Tibial artery (tissue), 4 donors: ENCODE measurements around the gene TEX51.
A peak's percentile ranks its signal among the peaks of the same experiment; 100 is the strongest.

Experiments
- DNase-seq, 2 donors: peaks; one replicate each; pipeline ENCODE4 v3.0.0-alpha.2; 2019
- H3K27ac ChIP-seq, 2 donors: fragments of 200-600 bp; sonication (generic) in 1 of 2; 1 replicate in 1 of 2; 2 replicates in 1 of 2; pipeline ENCODE4 v1.5.1; 2018 to 2019; ENCODE audit warnings: mild to moderate bottlenecking in 1 of 2
- H3K27me3 ChIP-seq, 2 donors: fragments of 200-600 bp; sonication (generic) in 1 of 2; one replicate each; pipeline versions ENCODE4 v1.5.1 to v1.6.0; 2016 to 2019
- H3K36me3 ChIP-seq, 3 donors: fragments of 200-600 bp; sonication (generic) in 2 of 3; one replicate each; pipeline ENCODE4 v1.5.1; 2016 to 2019; ENCODE audit warnings: mild to moderate bottlenecking in 2 of 3
- H3K4me1 ChIP-seq, 4 donors: fragments of 200-600 bp; sonication (generic) in 2 of 4; 1 replicate in 3 of 4; 2 replicates in 1 of 4; pipeline ENCODE4 v1.5.1; 2016 to 2019
- H3K4me3 ChIP-seq, 2 donors: fragments of 200-600 bp; sonication (generic) in 1 of 2; 1 replicate in 1 of 2; 2 replicates in 1 of 2; pipeline ENCODE4 v1.5.1; 2018 to 2019; ENCODE audit warnings: mild to moderate bottlenecking in 2 of 2
- H3K9me3 ChIP-seq, 3 donors: fragments of 200-600 bp; sonication (generic) in 1 of 3; one replicate each; pipeline ENCODE4 v1.5.1; 2016 to 2019
- CTCF ChIP-seq, 2 experiments: fragments of 200-600 bp in 1 of 2; fragments of 450-650 bp in 1 of 2; IDR thresholded peaks; one replicate each; pipeline ENCODE4 v1.5.1; 2017 to 2019; ENCODE audit warnings: antibody characterized with exemption in 2 of 2, mild to moderate bottlenecking in 1 of 2, moderate library complexity in 1 of 2
- intact Hi-C: fragments of 100-400 bp; cut with DNase I; formaldehyde crosslinking; loops from one replicate; pipeline ENCODE4 v1.15.0; 2023; ENCODE audit warnings: low total_unique reads

The TEX51 gene

GRCh38 chr2:126905991-126906390, 7.3 kb downstream of the TEX51 start:
- Histone ChIP-seq H3K27me3 (no peaks in the 10 kb centered on the region), H3K4me3 (no peak overlapping the region), H3K4me1 (no peaks in the 10 kb centered on the region), H3K27ac (no peak overlapping the region), H3K9me3 (peaks cover 0 to 6% (median 5%) of the 10 kb centered on the region in 3 donors), H3K36me3 (no peaks in the 10 kb centered on the region)
- peak in 1 of 2 donors; percentile 53 for DNase-seq
- TF ChIP-seq CTCF (IDR thresholded peaks at IDR 0.05), result no peak
- intact Hi-C loops, result no loop called here

- Histone ChIP-seq H3K27me3 (no peaks in the 10 kb centered on the region), H3K27ac (no peak overlapping the region), H3K4me3 (no peak overlapping the region), H3K4me1 (no peaks in the 10 kb centered on the region), H3K36me3 (no peaks in the 10 kb centered on the region), H3K9me3 (peaks cover 0 to 6% (median 5%) of the 10 kb centered on the region in 3 donors)
- intact Hi-C loops, result no loop called here
- TF ChIP-seq CTCF (IDR thresholded peaks at IDR 0.05), result no peak
- DNase-seq, result peak in 1 of 2 donors; percentile 16
Measured at GRCh38 chr2:126906781-126907180, 8.1 kb downstream of the TEX51 start.

- H3K4me1 ChIP-seq, result no peaks in the 10 kb centered on the region
- no peak overlapping the region for H3K4me3 ChIP-seq
- peak in 1 of 2 donors; percentile 11 for DNase-seq
- no peak overlapping the region for H3K27ac ChIP-seq
- intact Hi-C loops, result no loop called here
- H3K27me3 ChIP-seq, result no peaks in the 10 kb centered on the region
- H3K36me3 ChIP-seq, result no peaks in the 10 kb centered on the region
- peaks cover 0 to 6% (median 5%) of the 10 kb centered on the region in 3 donors for H3K9me3 ChIP-seq
- TF ChIP-seq CTCF (IDR thresholded peaks at IDR 0.05), result no peak
Measured at GRCh38 chr2:126907671-126908070, 9.0 kb downstream of the TEX51 start.

DNA sequence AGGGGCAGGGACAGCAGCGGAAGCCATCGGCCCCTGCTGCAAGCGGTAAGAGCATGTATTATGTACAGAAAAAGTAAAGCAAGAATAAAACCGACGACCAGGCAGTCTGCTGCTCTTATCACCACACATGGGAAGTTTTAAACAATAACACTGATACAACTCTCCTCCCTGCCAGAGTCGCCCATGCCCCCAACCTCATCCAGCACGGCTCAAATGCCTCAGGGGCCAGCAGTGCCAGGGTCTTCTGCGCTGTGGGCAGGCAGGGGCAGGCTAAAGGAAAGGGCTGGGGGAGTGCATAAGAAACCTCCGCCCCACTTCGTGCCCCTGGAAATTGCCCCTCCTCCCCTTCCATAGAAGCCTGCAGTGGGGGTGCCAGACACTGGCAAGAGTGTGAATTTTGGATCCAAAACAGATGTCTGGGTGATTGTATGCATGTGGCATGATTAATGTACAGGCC, 10.1 kb downstream of the TEX51 start:
- Histone ChIP-seq H3K27ac (no peak overlapping the region), H3K27me3 (no peaks in the 10 kb centered on the region), H3K4me3 (no peak overlapping the region), H3K36me3 (no peaks in the 10 kb centered on the region), H3K4me1 (no peaks in the 10 kb centered on the region), H3K9me3 (peaks cover 0 to 6% (median 3%) of the 10 kb centered on the region in 3 donors)
- intact Hi-C loops, result no loop called here
- DNase-seq, result peak in 1 of 2 donors; percentile 28
- TF ChIP-seq CTCF (IDR thresholded peaks at IDR 0.05), result no peak

GRCh38 chr2:126909366-126909765, 10.7 kb downstream of the TEX51 start:
- Histone ChIP-seq H3K4me1 (no peaks in the 10 kb centered on the region), H3K9me3 (no peaks in the 10 kb centered on the region), H3K27ac (no peak overlapping the region), H3K36me3 (no peaks in the 10 kb centered on the region), H3K27me3 (no peaks in the 10 kb centered on the region), H3K4me3 (no peak overlapping the region)
- no peak for TF ChIP-seq CTCF (IDR thresholded peaks at IDR 0.05)
- DNase-seq, result peak in 1 of 2 donors; percentile 20
- intact Hi-C loops, result no loop called here

DNA sequence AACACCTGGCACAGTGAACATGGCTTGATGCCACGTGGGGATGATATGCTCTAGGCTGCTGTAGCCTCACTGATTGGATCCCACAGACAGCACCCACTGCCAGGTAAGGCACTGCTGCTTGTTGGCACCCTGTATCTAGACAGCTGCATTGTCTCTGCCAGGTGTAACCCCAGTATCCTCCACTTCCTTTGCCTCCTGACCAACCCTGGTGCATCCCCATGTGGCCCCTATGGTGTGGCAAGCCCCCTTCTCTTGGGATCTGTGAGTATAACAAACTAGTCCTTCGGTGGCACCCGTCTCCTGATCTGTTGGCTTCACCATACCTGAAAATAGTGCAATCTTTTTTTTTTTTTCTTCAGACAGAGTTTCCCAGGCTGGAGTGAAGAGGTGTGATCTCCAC, 11.1 kb downstream of the TEX51 start:
- Histone ChIP-seq H3K4me3 (no peak overlapping the region), H3K4me1 (no peaks in the 10 kb centered on the region), H3K36me3 (no peaks in the 10 kb centered on the region), H3K27ac (no peak overlapping the region), H3K9me3 (no peaks in the 10 kb centered on the region), H3K27me3 (no peaks in the 10 kb centered on the region)
- TF ChIP-seq CTCF (IDR thresholded peaks at IDR 0.05), result no peak
- peak in 1 of 2 donors; percentile 16 for DNase-seq
- intact Hi-C loops, result no loop called here
